Left colon (tissue), 2 donors: ENCODE measurements around the gene EVL. TPM values are rescaled to one million over a fixed set of nuclear protein-coding genes. Genes with fewer than 3 reads are reported as not detected.
A peak's percentile ranks its signal among the peaks of the same experiment; 100 is the strongest.

Source experiments
- ATAC-seq: fragments of 200-7000 bp; cut with Tn5 transposase; one replicate; pipeline ENCODE4 v1.9.1; 2020; ENCODE audit warnings: mild to moderate bottlenecking, moderate library complexity
- DNase-seq, 2 donors: peaks; one replicate each; pipeline ENCODE4 v3.0.0-alpha.2; 2020
- intact Hi-C, 2 donors: fragments of 100-400 bp; cut with DNase I in 1 of 2; cut with micrococcal nuclease in 1 of 2; formaldehyde crosslinking; loops; one replicate each; pipeline versions ENCODE4 v1.11.2 to v1.14.0; 2022; cut with DNase I, micrococcal nuclease
- total RNA-seq, 2 donors: library from RNA; stranded (reverse); fragmentation: NEBNext Ultra II Directional; extraction: Animal tissue kit (Norgen Biotek cat#: 25700); gene quantifications; one replicate each; pipeline ENCODE4 v1.2.1, GENCODE V29; 2021
- donor health status: DM: no; HTN: no; CAD: no.
- donor health status: DM: yes; HTN: yes; CAD: no.

Gene EVL
- total RNA-seq, 2 donors from 2014 or later, result 9.7 to 25.0 TPM

DNA sequence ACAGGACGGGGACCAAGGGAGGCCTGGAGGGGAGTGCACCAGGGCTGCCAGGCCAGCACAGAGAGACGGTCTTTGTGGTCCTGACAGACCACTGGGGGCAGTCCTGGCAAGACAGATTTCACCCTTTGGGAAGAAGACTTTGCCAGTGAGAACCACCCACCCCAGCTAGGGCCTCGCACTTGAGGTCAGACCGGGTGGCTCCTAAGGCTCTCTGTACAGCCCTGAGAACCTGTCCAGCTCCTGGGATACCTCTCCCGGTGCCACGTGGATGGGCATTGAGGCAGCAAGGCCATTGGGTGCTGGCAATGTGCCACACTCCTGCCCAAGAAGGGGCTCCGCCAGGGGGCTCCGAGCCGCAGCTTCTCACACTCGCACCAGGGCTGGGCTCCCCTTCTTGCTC is 51.8 kb downstream of the EVL start:
- DNase-seq (no peak), ATAC-seq (no peak)
- intact Hi-C loops, result no loop called here

DNA sequence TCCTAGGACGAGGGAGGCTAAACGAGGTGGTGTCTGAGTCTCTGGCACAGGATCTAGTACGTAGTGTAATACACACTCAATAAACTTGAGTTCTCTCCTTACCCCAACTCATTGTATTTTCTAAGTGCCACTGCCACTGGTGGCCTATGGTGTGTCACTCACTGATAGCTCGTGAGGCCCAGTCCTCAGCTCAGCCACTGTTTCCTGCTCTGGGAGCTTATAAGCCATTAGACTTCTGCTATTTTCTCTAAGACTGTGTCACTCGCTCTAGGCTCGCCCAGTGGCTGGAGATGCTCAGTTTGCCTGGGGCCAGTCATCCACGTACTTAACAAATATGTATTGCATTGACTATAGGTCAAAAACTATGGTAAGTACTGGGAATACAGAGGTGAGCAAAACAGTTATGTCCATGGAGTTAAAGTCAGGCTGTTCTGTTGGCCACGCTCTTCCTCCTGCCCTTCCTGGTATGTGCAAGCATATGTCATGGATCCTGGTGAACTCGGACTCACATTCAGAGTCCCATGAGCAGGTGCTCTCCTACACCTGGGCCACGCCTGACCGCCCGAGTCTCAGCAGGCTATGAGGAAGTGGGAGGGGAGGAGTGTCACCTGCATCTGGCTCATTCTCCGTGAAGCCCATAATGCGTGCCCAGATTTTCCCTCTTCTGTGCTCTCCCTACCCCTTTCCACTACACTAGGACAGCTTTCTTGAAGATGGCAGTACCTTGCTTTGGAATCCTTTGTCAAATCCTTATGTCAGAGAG is 52.6 kb downstream of the EVL start:
- peak; percentile 72 to 75 for DNase-seq
- intact Hi-C loops, result no loop called here
- ATAC-seq, result peak; percentile 97

DNA sequence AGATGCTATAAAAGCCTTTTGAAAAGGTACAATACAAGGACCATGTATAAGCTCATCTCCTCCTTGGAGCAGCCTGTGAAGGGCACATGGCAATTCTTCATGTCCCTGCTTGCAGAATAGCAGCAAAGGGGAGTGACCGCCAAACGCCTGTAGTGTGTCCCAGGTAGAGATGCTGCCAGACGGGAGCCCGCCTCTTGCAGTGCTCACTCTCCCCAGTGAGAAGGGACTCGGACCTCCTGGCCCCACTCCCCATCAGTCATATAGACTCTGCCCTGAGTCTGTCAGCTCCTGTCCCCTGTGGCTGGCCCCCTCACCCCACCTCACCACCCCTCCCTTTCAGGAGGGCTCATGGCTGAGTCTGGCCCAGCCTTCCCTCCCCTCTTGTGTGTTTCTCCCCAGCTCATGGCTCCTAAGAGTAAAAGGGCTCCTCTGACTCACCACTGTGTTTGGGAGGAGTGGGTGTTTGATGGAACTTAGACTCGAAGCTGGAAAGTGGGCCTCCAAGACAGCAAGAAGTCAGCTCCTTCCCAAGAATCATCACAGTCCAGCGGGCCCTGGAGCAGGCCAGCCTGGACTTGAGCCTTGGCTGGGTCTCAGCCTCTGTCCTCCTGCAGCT is 53.3 kb downstream of the EVL start:
- intact Hi-C loops, result no loop called here
- DNase-seq, result no peak

GRCh38 chr14:100119251-100119650 is 54.0 kb downstream of the EVL start:
- no peak for ATAC-seq
- intact Hi-C loops, result no loop called here
- no peak for DNase-seq

More for the DNA sequence above, 53.3 kb downstream of the EVL start:
- ATAC-seq, result no peak

DNA sequence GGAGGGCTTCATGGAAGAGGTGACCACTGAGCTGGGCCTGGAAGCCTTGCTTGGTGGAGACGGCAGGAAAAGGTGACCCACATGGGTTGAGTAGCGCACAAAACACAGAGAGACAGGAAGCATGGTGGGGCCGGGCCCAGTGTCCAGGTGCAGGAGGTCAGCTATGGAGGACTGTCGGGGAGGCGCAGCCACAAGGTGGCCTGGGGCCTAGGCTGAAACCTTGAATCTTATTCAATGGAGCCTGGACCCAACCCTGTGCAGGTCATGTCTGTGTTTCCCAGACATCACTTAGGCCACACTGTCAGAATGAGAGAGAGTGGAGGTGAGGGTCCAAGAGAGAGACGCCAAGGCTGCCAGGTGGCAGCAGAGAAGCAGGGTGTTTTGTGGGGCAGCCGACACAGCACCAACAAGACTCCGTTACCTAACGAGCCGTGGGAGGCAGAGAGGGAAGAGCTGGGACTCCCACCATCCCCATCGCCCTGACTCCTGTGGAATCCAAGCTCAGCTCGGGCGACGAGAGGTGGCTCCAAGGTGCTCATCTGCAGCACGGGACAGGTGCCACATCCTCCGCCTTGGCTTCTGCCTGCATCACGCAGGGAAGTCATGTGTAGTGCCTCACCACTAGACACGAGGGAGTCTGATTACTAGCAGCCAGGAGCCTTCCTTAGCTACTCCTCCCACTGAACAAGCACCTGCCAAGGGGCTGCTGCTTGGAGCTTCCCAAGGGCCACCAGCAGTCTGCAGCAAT is 55.5 kb downstream of the EVL start:
- ATAC-seq, result no peak
- DNase-seq, result no peak
- intact Hi-C loops, result no loop called here

DNA sequence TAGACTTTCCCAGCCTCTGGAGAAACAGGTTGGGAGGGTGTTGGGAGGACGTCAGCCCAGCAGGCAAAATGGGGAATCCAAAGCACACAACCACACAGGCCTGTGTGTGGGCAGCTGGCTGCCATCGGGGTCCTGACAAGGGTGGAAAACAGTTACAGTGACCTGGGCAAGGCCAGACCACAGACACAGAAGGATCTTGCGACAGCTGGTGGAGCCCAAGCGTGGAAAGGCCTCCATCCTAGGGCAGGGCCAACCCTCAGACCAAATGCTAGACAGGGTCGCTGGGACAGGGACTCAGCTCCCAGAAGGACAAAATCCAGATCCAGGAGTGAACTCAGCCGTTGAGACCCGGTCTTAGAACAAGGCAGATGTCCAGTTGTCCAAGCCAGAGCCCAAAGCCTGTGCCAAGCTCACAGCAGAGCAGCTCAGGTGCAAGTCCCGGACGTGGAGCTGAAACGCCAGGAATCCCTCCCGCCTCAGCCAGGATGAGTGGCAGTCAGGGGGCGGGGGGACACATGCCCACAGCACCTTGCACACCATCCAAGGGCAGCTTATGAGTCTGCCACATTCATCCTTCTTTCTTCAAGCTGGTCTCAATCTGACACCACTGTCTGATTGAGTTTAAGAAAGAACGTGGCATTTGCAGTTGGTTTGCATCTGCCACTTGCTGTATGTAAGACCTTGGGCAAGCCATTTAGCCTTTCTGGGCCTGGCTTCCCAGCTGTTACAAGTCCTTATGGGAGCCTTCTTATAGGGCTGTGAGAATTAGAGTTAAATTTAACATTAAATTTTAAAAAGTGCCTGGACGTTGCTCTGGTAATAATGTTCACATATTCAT is 56.6 kb downstream of the EVL start:
- no peak for DNase-seq
- no peak for ATAC-seq
- intact Hi-C loops, result no loop called here

- intact Hi-C loops, result no loop called here
Measured at GRCh38 chr14:100122481-100123223, 57.4 kb downstream of the EVL start.

GRCh38 chr14:100123618-100124017 is 58.4 kb downstream of the EVL start:
- intact Hi-C loops, result no loop called here
- DNase-seq (no peak), ATAC-seq (no peak)

More at GRCh38 chr14:100122481-100123223, 57.4 kb downstream of the EVL start:
- no peak for DNase-seq
- peak; percentile 55 for ATAC-seq

GRCh38 chr14:100124551-100125088 is 59.4 kb downstream of the EVL start:
- DNase-seq (no peak), ATAC-seq (peak; percentile 75)
- intact Hi-C loops, result no loop called here

DNA sequence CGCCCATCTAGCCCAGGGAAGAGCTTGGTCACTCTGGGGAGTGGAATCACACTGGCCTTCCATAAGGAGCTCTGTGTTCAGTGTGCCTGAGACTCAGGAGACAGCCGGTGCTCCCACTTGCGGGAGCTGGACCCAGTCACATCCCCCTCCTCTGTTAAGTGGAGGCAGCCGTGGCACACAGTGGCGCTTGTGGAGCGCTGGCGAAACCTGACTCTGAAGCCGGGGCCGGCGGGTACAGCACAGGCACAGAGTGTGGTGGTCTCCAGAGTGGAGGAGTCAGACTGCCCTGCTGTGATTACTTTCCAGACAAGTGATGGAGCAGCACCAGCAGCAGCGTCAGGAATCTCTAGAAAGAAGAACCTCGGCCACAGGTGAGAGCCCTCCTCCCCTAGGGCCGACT is 61.2 kb downstream of the EVL start:
- ATAC-seq, result no peak

DNA sequence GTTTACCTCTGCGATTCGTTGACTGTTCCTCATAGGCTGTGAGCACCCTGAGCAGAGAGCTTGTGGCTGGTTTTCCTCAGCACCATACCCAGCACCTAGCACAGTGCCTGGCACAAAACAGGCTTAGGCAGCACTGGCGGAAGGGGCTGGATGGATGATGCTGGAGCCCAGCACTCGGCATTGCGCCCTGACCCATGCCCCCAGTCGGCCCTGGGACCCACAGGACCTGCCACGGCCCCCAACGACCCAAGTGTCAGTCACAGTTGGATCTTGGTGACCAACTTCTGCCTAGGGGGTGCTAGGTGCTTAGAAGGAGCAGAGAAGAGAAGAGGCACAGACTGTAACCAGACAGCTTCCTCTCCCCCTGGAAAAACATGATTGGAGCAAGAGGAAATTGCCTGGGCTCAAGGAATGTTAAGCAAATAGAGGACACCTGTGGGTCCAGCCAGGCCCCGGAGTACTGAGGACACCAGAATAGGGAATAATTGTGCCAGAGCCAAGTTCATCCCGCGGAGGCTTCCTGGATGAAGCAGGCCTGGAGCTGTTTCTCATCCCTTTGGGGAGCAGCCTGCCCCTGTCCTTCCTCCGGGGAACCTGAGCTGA is 62.7 kb downstream of the EVL start:
- DNase-seq (no peak), ATAC-seq (no peak)
- intact Hi-C loops, result no loop called here

More for the DNA sequence above, 61.2 kb downstream of the EVL start:
- intact Hi-C loops, result no loop called here
- no peak for DNase-seq

GRCh38 chr14:100128688-100129087 is 63.5 kb downstream of the EVL start:
- ATAC-seq (no peak), DNase-seq (no peak)
- intact Hi-C loops, result no loop called here

DNA sequence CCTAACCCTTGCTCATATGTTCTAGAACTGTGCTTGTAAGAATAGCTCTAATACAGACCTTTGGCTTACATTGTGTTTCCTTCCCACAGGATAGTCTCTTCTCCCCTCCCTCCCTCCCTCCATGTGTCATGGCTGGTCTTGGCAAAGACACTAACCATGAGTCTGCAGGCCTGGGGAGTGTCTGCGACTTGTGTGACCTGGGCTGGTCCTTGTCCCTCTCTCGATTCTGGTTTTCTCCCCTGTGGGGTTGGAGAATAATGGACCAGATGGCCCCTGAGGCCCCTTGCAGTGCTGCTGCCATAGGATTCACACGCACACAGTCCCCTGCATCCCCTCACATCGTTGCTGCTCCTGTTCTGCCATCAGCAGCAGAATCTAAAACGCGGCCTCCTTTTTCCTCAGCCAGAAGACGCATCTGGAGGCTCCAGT is 64.0 kb downstream of the EVL start:
- DNase-seq (no peak), ATAC-seq (no peak)
- intact Hi-C loops, result no loop called here

GRCh38 chr14:100130521-100130920 is 65.3 kb downstream of the EVL start:
- ATAC-seq, result peak; percentile 7
- DNase-seq, result no peak
- intact Hi-C loops, result no loop called here

- intact Hi-C loops, result no loop called here
- peak; percentile 74 for ATAC-seq
Measured at GRCh38 chr14:100131181-100131580, 66.0 kb downstream of the EVL start.

GRCh38 chr14:100132161-100132902 is 67.1 kb downstream of the EVL start:
- no peak for ATAC-seq
- intact Hi-C loops, result no loop called here
- DNase-seq, result no peak

More at GRCh38 chr14:100131181-100131580, 66.0 kb downstream of the EVL start:
- DNase-seq, result peak; percentile 42 to 70

DNA sequence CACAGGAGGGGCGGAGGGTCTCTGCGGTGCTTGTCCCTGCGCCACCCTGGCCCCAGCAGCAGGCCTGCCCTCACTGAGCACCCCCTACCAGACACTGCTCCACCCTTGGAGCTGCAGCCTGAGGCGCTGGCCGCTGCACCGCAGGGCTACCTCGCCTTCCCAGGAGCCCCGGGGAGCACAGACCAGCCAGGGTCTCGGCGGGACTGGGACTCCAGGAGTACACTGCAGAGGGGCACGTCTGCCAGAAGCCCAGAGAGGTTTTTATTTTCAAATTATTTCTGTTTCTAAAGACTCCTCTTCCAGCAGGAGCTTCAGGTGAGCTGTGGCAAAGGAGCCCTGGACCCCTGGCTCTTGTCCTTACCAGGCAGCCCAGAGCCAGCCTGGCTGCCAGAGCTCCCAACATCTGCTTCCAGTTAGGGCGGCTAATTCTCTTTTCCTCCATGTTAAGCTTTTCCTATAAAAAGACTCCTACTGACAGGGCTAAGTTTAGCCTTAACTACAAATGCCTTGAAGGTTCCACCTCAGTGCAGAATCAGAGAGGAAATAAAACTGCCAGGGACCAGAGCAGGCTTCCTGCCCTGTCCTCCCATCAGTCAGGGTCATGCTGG is 67.8 kb downstream of the EVL start:
- intact Hi-C loops, result no loop called here
- ATAC-seq (no peak), DNase-seq (no peak)
